CD4-positive, alpha-beta T cell (primary cell): ENCODE measurements around the gene SCAMP3. TPM values are rescaled to one million over a fixed set of nuclear protein-coding genes. Genes with fewer than 3 reads are reported as not detected.

Experiments used
- ATAC-seq: fragments of 200-7000 bp; cut with Tn5 transposase; one replicate; pipeline ENCODE4 v1.10.0; 2022; ENCODE audit warnings: mild to moderate bottlenecking; ENCODE audit not compliant: poor library complexity
- CTCF ChIA-PET: fragments of 350-600 bp; sonication (Branson Sonifier 250); formaldehyde crosslinking; loops from one replicate; lab custom pipeline; 2021; ENCODE audit warnings: antibody characterized with exemption, inconsistent platforms; lab: Charles Lee
- POLR2A ChIA-PET: fragments of 350-600 bp; sonication (Branson Sonifier 250); formaldehyde crosslinking; loops from one replicate; lab custom pipeline; 2021; ENCODE audit warnings: antibody characterized with exemption, inconsistent platforms; lab: Charles Lee
- DNase-seq, 14 experiments: peaks; one replicate each; pipeline ENCODE4 v3.0.0-alpha.2; 2013 to 2020; ENCODE audit warnings: mixed read lengths in 2 of 14
- H3K27ac ChIP-seq, 2 donors: one replicate each; pipeline versions ENCODE4 v1.5.1 to v1.7.0; 2013; ENCODE audit warnings: low read length in 2 of 2, low read depth in 1 of 2, mild to moderate bottlenecking in 1 of 2
- H3K27me3 ChIP-seq, 2 experiments: 1 replicate in 1 of 2; 2 replicates in 1 of 2; pipeline versions ENCODE4 v1.6.1 to v1.7.0; 2013; ENCODE audit warnings: low read length in 2 of 2, control low read depth in 1 of 2, mild to moderate bottlenecking in 1 of 2, moderate library complexity in 1 of 2; ENCODE audit not compliant: insufficient read depth in 2 of 2, control insufficient read depth in 1 of 2
- H3K36me3 ChIP-seq: one replicate; pipeline ENCODE4 v1.6.1; 2013; ENCODE audit warnings: low read length, control low read depth; ENCODE audit not compliant: insufficient read depth
- H3K4me1 ChIP-seq: one replicate; pipeline ENCODE4 v1.6.1; 2013; ENCODE audit warnings: low read length, control low read depth; ENCODE audit not compliant: insufficient read depth
- H3K4me3 ChIP-seq: one replicate; pipeline ENCODE4 v1.5.1; 2013; ENCODE audit warnings: mild to moderate bottlenecking, low read length, moderate library complexity
- H3K9me3 ChIP-seq, 2 experiments: 1 replicate in 1 of 2; 2 replicates in 1 of 2; pipeline versions ENCODE4 v1.6.1 to v1.7.0; 2013; ENCODE audit warnings: low read length in 2 of 2, mild to moderate bottlenecking in 2 of 2, control low read depth in 1 of 2, moderate library complexity in 1 of 2; ENCODE audit not compliant: control insufficient read depth in 1 of 2, insufficient read depth in 1 of 2
- H3K27ac Mint-ChIP-seq: one replicate; pipeline ENCODE4 v1.8.0; 2020; ENCODE audit warnings: mixed read lengths
- H3K27me3 Mint-ChIP-seq: one replicate; pipeline ENCODE4 v1.8.0; 2021; ENCODE audit warnings: mixed read lengths
- H3K36me3 Mint-ChIP-seq: one replicate; pipeline ENCODE4 v1.8.0; 2021; ENCODE audit warnings: low read depth, mixed read lengths
- H3K4me1 Mint-ChIP-seq: one replicate; pipeline ENCODE4 v1.8.0; 2021; ENCODE audit warnings: low read depth, mixed read lengths
- H3K4me3 Mint-ChIP-seq: one replicate; pipeline ENCODE4 v1.8.0; 2020; ENCODE audit warnings: mild to moderate bottlenecking, mixed read lengths
- H3K9me3 Mint-ChIP-seq: one replicate; pipeline ENCODE4 v1.8.0; 2020; ENCODE audit warnings: mixed read lengths
- intact Hi-C, 2 experiments: fragments of 100-400 bp; cut with DNase I in 1 of 2; cut with micrococcal nuclease in 1 of 2; formaldehyde crosslinking; loops; one replicate each; pipeline versions ENCODE4 v1.15.1 to v1.9.0; 2023 to 2025; cut with DNase I, micrococcal nuclease
- total RNA-seq, 174 experiments: library from RNA in 2 of 174; stranded (reverse) in 2 of 174; gene quantifications; one replicate each; pipeline ENCODE4 v1.2.3 and lab custom pipeline; 2021 to 2026
- TF ChIP-seq, protein P1 (sequence below): fragments of 200-600 bp; IDR thresholded peaks from one replicate; pipeline ENCODE4 v1.8.0; 2022; ENCODE audit warnings: antibody characterized with exemption, mild to moderate bottlenecking

Gene SCAMP3
- total RNA-seq, 2 experiments from 2014 or later, result 54.8 to 55.6 TPM

DNA sequence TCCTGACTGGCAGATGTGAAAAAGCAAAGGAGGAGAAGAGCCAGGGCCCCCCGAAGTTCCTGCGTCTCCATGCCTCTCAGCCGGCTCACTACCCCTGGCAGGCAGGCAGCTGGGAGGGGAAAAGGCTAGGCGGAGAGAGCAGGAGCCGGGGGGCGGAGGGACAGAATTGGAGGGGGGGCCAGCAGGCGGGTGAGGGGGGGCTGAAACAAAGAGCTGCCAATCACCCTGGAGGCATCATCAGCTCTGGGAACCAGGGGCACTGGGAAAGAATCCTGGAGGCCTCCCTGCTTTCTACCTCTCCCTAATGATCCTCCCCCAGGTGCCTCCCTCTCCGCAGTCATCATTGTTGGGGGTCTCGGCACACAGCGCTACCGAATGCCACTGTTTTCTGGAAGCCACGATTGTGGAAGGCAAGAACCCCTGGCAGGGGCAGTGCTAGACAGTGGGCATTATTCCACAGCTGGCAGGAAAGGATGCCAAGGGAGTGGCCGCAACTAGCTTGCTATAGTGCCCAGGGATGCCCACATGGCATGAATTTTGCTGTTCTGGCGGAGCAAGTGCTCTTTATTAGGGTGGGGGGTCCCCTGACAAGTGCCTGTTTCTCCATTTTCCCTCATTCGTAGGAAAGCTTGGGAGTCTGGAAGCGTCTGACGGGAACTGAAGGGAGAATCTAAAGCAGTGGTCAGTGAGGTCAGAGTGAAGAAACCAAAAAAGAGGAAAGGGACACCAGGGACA is 54.2 kb downstream of the SCAMP3 start, which contains the start of gene THBS3:
Gene THBS3 (minus strand): TSS at position 92 of the 735 bp plus-strand sequence. CDS start 21 bp downstream, at position 71.
- DNase-seq, result peak in 1 of 14 experiments; percentile 34
- CTCF ChIA-PET, result interaction anchor here (0.9 to 3.0 kb wide), 10 partner anchors 11 to 117 kb away, joined by 3 to 15 read pairs (median 5); partner anchors contain the start of genes KRTCAP2 and SLC50A1

DNA sequence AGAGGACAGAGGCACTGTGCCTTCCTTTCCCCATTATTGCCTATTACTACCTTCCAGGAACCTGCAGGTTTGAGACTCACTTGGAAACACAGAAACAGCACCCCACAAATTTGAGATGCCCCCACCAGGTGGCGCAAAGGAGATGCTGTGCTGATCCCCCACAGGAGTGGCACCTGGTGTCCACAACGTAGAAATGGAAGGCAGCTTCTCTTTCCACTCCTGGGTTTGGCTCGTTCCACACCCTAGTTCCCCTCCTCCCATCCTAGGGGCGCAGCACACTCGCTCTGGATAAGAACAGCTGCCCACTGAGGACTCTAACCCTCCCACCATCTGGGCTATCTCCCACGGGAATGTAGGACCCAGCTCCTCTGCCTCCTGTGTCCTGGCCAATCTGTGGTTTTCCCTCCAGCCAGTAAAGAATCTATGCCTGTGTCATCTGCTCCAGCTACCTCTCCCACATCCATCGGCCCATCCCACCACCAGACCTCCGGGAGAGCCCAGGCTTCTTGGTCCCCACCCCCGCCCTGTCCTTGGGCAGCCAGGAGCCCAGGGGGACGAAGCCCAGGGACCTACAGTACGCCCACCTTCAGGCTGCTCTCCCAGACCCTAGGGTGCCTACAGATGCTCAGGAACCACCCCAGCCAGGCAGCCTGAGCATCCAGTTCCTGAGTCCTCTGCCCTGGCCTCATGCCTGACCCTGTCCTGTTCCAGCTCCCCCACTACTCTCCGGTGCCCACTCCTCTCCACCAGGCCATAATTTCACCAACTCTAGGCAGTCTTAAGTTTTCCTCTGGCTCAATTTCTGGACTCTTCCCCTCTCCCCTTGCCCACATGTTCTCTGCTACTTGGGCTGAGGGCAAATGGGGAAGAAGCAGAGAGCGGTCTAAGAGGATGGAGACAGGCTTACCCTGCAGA is 55.0 kb downstream of the SCAMP3 start:
- Mint-ChIP-seq H3K4me1 (peaks cover 31% of the 10 kb centered on the region), H3K27me3 (no peaks in the 10 kb centered on the region), H3K4me3 (peak overlapping the region; percentile 86), H3K36me3 (peaks cover 13% of the 10 kb centered on the region), H3K27ac (peak overlapping the region; percentile 96), H3K9me3 (no peaks in the 10 kb centered on the region)
- Histone ChIP-seq H3K27ac (peak overlapping the region; percentile 29 to 100), H3K36me3 (peaks cover 10% of the 10 kb centered on the region), H3K4me3 (no peak overlapping the region), H3K27me3 (no peaks in the 10 kb centered on the region), H3K4me1 (peaks cover 30% of the 10 kb centered on the region), H3K9me3 (no peaks in the 10 kb centered on the region)
- ChIA-PET CTCF (interaction anchor here (0.6 to 3.0 kb wide), 17 partner anchors 12 to 118 kb away, joined by 3 to 12 read pairs (median 4); partner anchors contain the start of genes KRTCAP2, RUSC1 and SLC50A1), POLR2A (interaction anchor here (0.6 to 3.7 kb wide), 11 partner anchors 13 to 320 kb away, joined by 3 to 42 read pairs (median 8); partner anchors contain the start of genes CLK2, KRTCAP2, RUSC1 and SCAMP3)
- intact Hi-C loops, result loop anchor here (1.0 to 5.0 kb wide), 7 partner anchors 12 to 385 kb away; partner anchors contain the start of gene SLC50A1 (in 1 of the 2)
- TF ChIP-seq, protein P1, sequence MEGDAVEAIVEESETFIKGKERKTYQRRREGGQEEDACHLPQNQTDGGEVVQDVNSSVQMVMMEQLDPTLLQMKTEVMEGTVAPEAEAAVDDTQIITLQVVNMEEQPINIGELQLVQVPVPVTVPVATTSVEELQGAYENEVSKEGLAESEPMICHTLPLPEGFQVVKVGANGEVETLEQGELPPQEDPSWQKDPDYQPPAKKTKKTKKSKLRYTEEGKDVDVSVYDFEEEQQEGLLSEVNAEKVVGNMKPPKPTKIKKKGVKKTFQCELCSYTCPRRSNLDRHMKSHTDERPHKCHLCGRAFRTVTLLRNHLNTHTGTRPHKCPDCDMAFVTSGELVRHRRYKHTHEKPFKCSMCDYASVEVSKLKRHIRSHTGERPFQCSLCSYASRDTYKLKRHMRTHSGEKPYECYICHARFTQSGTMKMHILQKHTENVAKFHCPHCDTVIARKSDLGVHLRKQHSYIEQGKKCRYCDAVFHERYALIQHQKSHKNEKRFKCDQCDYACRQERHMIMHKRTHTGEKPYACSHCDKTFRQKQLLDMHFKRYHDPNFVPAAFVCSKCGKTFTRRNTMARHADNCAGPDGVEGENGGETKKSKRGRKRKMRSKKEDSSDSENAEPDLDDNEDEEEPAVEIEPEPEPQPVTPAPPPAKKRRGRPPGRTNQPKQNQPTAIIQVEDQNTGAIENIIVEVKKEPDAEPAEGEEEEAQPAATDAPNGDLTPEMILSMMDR, result peak; percentile 85
- peak; percentile 60 for ATAC-seq
- DNase-seq, result peak; percentile 86 to 96 (median 91)

More for the DNA sequence above, 54.2 kb downstream of the SCAMP3 start, which contains the start of gene THBS3:
- intact Hi-C loops, result loop anchor here (1.0 to 5.0 kb wide), 4 partner anchors 13 to 71 kb away; partner anchors contain the start of gene SLC50A1 (in 1 of the 2)
- H3K27me3 ChIP-seq, result no peaks in the 10 kb centered on the region
- peak within 1 kb of the TSS; percentile 69 for H3K4me3 ChIP-seq
- peaks cover 31% of the 10 kb centered on the region for H3K4me1 Mint-ChIP-seq
- peak within 1 kb of the TSS; percentile 96 for H3K27ac Mint-ChIP-seq
- H3K4me3 Mint-ChIP-seq, result peak within 1 kb of the TSS; percentile 94
- peaks cover 11% of the 10 kb centered on the region for H3K36me3 ChIP-seq
- no peaks in the 10 kb centered on the region for H3K9me3 Mint-ChIP-seq
- H3K4me1 ChIP-seq, result peaks cover 30% of the 10 kb centered on the region
- H3K36me3 Mint-ChIP-seq, result peaks cover 13% of the 10 kb centered on the region
- ATAC-seq, result no peak
- H3K27ac ChIP-seq, result peak within 1 kb of the TSS; percentile 99 to 100
- no peaks in the 10 kb centered on the region for H3K9me3 ChIP-seq
- TF ChIP-seq, protein P1, result no peak
- no peaks in the 10 kb centered on the region for H3K27me3 Mint-ChIP-seq
- POLR2A ChIA-PET, result interaction anchor here (0.6 to 3.7 kb wide), 9 partner anchors 15 to 319 kb away, joined by 3 to 42 read pairs (median 9); partner anchors contain the start of genes KRTCAP2, SCAMP3 and TRIM46

Other genes with a start within 250 kb of the SCAMP3 start
- 1 to 10 TPM; 1.4 to 2.2 TPM for gene DCST2, start 228.6 kb downstream of the SCAMP3 start, total RNA-seq
- gene DCST1, start 228.5 kb downstream of the SCAMP3 start, total RNA-seq, result under 1 TPM; 0.33 to 0.39 TPM
- 10 to 100 TPM; 17.2 to 20.1 TPM for gene ADAM15, start 211.0 kb downstream of the SCAMP3 start, total RNA-seq
- 1 to 10 TPM; 2.4 to 3.3 TPM for gene EFNA4, start 198.6 kb downstream of the SCAMP3 start, total RNA-seq
- gene EFNA3, start 183.5 kb downstream of the SCAMP3 start, total RNA-seq, result under 1 TPM; 0.22 to 0.47 TPM
- gene EFNA1, start 134.5 kb downstream of the SCAMP3 start, total RNA-seq, result 1 to 10 TPM; 4.2 to 5.9 TPM
- gene SLC50A1, start 126.5 kb downstream of the SCAMP3 start, total RNA-seq, result 10 to 100 TPM; 10.2 to 12.5 TPM
- 10 to 100 TPM; 17.6 to 20.5 TPM for gene DPM3, start 121.8 kb downstream of the SCAMP3 start, total RNA-seq
- 10 to 100 TPM; 77.8 TPM for gene KRTCAP2, start 89.1 kb downstream of the SCAMP3 start, total RNA-seq
- 1 to 10 TPM; 2.9 to 3.0 TPM for gene TRIM46, start 88.5 kb downstream of the SCAMP3 start, total RNA-seq
- gene THBS3, start 54.5 kb downstream of the SCAMP3 start, total RNA-seq, result 10 to 100 TPM; 25.5 to 26.1 TPM
- gene MTX1, start 53.7 kb downstream of the SCAMP3 start, total RNA-seq, result 10 to 100 TPM; 19.9 to 20.7 TPM
- gene ENTREP3, start 6.9 kb downstream of the SCAMP3 start, total RNA-seq, result 1 to 10 TPM; 6.6 to 8.3 TPM
- gene CLK2, start 11.1 kb upstream of the SCAMP3 start, total RNA-seq, result 10 to 100 TPM; 48.1 to 49.8 TPM
- 1 to 10 TPM; 1.3 to 1.8 TPM for gene HCN3, start 15.1 kb upstream of the SCAMP3 start, total RNA-seq
- not detected for gene PKLR, start 39.1 kb upstream of the SCAMP3 start, total RNA-seq
- 10 to 100 TPM; 44.0 to 47.3 TPM for gene FDPS, start 46.5 kb upstream of the SCAMP3 start, total RNA-seq
- gene RUSC1, start 58.5 kb upstream of the SCAMP3 start, total RNA-seq, result 10 to 100 TPM; 10.7 to 11.8 TPM